Activated CD4-positive, alpha-beta T cell treated with anti-CD3 and anti-CD28 coated beads for 24 hours (primary cell): ENCODE measurements around the gene IL10RB.
A peak's percentile ranks its signal among the peaks of the same experiment; 100 is the strongest.
"Not testable (repeated sequence)": the region's sequence is repeated elsewhere in the genome, so short reads cannot be mapped to it uniquely, and the experiment has no call there.

ENCODE experiments used
- DNase-seq, 2 donors: peaks; one replicate each; pipeline ENCODE4 v3.0.0-alpha.2; 2020; ENCODE audit warnings: low read depth in 2 of 2

IL10RB gene

DNA sequence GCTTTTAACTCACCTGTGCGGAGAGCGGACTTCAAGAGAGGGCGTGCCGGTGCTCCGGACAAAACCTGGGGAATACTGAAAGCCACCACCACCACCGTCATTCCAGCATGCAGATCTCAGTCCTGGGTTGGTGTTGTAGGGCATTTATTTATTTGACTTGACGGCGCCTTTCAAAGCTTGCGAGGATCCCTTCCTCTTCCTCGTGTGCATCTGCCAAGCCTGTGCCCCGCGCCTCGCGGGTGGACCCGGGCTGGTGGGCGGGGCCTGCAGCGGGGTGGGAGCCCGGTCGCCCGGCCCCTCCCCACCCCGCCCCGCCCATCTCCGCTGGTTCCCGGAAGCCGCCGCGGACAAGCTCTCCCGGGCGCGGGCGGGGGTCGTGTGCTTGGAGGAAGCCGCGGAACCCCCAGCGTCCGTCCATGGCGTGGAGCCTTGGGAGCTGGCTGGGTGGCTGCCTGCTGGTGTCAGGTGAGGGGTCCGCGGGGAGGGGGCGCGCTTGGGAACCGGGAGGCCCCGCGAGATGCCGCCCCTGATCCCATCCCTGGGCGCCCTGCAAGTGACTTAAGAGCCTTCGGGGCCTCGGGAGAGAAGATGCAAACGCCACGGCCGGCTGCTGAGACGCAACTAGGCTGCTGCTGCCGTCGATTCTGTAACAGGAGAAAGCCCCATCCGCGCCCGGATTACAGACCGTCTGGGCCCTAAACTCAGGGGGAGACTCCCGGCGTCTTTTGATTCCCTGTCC is at the start of gene IL10RB:
IL10RB (plus strand) TSS at position 318 of the 739 bp plus-strand sequence; CDS start at position 417, 99 bp downstream.
- DNase-seq: peak; percentile 62 to 70

GRCh38 chr21:33217138-33217520 is 49.0 kb upstream of the IL10RB start:
- DNase-seq: no peak

GRCh38 chr21:33219300-33219699 is 46.9 kb upstream of the IL10RB start:
- DNase-seq: no peak

- no peak for DNase-seq
Measured at GRCh38 chr21:33219954-33220353, 46.2 kb upstream of the IL10RB start.

- not testable (repeated sequence) for DNase-seq
Measured at GRCh38 chr21:33225376-33225775, 40.8 kb upstream of the IL10RB start.

DNA sequence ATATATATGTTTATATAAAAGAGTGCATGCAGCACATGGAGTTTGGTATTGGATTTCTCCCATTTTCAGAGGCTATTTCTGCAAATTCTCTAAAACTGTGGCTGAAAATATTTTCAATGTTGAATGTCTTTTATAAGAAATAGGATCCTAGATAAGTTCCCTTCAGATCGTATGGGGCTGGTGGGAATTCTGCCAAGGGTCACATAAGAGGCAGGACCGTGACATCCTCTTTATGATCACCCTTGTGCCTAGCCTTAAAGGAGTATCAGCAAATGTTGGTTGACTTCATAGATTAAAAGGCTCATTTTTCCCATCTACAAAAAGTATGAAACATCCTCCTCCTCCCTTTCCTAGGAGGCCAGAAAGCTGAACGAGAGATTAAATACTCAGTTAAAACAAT is 37.7 kb upstream of the IL10RB start:
- DNase-seq: no peak

DNA sequence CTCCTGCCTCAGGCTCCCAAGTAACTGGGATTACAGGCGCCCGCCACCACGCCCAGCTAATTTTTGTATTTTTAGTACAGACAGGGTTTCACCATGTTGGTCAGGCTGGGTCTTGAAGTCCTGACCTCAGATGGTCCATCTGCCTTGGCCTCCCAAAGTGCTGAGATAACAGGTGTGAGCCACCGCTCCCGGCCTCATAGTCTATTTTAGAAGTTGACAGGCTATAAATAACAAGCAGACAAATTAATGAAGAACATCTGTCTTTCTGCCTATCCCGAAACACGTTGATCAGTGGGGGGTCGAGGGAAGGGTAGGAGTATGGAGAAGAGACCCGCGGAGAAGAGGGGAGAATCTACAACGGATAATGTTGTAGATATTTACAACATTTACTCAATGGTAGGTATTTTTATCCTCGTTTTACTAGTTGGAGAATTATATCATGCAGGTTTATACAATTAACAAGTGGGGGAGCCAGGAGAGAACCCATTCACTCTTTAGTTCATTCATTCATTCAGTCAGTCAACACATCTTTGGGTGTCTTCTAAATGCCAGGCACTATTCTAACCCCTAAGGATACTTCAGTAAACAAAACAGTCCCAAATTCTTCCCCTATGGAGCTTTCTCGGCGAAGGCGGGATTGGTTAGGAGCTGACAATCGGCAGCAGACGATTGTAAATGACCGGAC is 36.9 kb upstream of the IL10RB start:
- no peak for DNase-seq

- DNase-seq: peak; percentile 58 to 59
Measured at GRCh38 chr21:33229784-33230544, 36.2 kb upstream of the IL10RB start, which contains the start of gene IFNAR2. TSS of gene IFNAR2 (plus strand) at chr21:33229938. CDS start at chr21:33241923, 11,985 bp downstream.

DNA sequence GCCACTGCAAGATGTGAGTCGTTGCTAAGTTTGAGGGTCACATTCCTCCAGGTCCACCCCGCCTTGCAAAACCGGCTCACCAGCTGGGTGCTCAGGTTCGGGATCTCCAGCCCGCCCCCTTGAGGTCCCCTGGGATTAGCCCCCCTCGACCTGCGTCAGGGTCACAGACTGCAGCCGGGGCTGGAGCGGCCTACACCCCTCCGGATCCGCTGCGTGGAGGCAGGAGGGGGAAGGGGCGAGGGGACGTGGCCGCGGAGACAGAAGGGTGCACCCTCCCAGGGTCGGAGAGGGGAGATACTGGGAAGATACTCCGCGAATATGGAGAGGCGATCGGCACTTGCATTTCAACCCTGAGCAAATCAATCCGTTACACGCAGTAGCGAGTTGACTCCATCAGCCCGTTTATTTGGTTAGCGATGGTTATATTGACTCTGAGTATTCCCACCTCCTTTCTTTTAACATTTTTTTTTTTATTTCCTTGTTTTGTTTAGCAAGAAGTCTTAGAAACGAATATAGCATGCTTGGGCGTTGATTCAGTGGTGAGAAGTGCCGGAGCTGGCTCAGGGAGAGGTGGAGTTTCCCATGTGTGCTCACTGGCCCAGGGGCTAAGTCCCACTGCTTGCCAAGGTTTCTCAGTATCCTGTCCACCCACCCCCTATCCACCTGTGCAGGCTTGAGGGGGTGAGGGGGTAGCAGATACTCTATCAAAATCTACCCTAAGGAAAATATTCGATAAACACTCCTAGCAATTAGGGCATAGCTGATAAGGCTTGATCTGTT is 35.4 kb upstream of the IL10RB start:
- no peak for DNase-seq

DNA sequence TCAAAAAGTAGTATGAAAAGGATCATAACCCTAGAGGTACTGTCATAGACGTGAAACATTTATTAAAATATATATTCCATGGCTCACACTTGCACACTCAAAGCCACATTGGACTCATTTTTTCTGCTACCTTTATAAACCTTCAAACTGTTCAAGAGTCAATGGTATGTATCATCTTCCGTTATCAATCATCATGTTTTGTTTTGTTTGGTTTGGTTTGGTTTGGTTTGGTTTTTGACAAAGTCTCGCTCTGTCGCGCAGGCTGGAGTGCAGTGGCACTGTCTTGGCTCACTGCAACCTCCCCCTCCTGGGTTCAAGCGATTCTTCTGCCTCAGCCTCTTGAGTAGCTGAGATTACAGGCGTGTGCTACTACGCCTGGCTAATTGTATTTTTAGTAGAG is 34.6 kb upstream of the IL10RB start:
- peak in 1 of 2 donors; percentile 42 for DNase-seq

- no peak for DNase-seq
Measured at GRCh38 chr21:33232291-33233034, 33.7 kb upstream of the IL10RB start.

DNA sequence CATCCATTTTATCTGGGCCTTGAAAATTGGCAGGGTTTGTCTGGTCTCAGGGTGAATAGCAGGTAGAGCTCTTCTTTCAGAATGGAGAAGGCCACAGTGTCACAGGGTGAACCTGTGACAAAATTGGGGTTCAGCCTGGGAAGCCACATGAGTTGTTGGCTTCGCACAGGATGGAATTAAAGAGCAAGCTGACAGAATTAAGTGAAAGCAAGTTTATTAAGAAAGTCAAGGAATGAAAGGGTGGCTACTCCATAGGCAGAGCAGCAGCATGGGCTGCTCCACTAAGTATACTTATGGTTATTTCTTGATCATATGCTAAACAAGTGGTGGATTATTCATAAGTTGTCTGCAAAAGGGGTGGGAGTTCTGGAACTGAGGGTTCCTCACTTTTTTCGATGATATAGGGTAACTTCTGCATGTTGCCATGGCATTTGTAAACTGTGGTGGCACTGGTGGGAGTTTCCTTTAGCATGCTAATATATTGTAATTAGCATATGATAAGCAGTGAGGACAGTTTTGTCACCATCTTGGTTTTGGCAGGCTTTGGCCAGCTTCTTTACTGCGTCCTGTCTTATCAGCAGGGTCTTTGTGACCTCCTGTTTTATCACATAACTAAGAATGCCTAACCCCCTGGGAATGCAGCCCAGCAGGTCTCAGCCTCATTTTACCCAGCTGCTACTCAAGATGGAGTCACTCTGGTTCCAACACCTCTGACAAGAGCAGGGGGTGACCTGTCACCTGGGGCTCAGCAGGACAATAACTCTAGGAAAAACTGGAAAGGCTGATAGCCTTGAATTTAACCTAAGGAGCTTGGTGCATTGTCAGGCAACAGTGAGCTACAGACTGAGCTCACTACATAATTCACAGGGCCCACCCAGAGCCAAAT is 31.3 kb upstream of the IL10RB start:
- no peak for DNase-seq

GRCh38 chr21:33236013-33236686 is 30.0 kb upstream of the IL10RB start:
- DNase-seq: no peak

DNA sequence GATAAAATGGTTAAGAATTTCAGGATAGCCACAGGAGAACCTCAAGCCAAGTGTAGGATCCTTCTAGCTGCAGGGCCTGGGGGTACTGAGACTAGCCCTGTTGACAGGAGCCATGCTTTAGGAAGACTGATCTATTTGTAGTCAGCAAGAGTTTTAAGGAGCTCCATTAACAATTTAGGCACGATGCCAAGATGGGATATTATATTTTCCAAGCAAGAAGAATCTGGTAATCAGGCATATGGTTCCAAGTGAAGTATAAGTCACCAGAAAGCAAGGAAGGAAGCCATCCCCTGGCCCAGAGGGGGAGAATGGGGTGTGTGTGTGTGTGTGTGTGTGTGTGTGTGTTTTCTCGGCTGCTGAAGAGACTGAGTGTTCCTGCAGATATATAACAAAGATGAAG is 29.4 kb upstream of the IL10RB start:
- DNase-seq: no peak

GRCh38 chr21:33237486-33237885 is 28.7 kb upstream of the IL10RB start:
- no peak for DNase-seq

GRCh38 chr21:33238146-33238545 is 28.0 kb upstream of the IL10RB start:
- DNase-seq: no peak

DNA sequence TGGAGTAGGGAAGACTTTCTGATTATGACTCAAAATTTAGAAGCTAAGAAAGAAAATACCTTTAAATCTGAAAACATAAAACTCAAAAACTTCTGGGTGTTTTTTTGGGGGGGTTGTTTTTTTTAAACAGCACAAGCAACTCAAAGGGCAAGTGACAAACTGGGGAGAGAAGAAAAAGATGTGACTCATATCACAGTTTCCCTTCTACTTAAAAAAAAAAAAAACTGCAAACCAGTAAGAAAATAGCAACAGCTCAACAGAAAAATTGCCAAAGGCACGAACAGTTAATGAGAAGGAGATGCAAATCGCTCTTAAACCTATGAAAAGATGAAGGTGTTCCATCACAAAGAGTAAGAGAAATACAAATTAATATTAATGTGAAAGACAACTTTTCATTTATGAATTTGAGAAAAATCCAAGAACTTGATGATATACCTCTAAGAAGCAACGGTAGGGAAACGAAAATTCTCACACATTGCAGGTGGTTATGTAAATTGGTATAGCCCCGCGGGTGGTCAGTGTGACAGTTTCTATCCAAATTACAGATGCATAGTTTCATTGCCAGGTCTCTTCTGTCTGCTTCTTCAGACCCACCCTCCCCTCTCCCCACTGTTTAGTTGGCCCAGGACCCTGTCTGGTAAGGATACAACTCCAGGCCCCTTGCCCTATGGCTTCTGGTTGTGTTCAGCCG is 27.5 kb upstream of the IL10RB start:
- no peak for DNase-seq

- not testable (repeated sequence) for DNase-seq
Measured at GRCh38 chr21:33239559-33240127, 26.5 kb upstream of the IL10RB start.
